SU-DHL-6 (cell line): ENCODE measurements around the gene F2R.

Source experiments
- EZH2phosphoT487 ChIP-seq: fragments of 200-600 bp; sonication (generic), shearing (Covaris generic); conservative IDR thresholded peaks from 2 replicates; pipeline ENCODE4 v1.6.1; 2018; ENCODE audit warnings: mild to moderate bottlenecking, antibody characterized with exemption, low read length, moderate library complexity, mixed read lengths
- TF ChIP-seq, protein P1 (sequence below): fragments of 200-600 bp; sonication (generic); IDR thresholded peaks from one replicate; pipeline ENCODE4 v1.5.1; 2017; ENCODE audit warnings: antibody characterized with exemption, mild to moderate bottlenecking, low read length, moderate library complexity; ENCODE audit not compliant: insufficient read depth, poor library complexity, severe bottlenecking

DNA sequence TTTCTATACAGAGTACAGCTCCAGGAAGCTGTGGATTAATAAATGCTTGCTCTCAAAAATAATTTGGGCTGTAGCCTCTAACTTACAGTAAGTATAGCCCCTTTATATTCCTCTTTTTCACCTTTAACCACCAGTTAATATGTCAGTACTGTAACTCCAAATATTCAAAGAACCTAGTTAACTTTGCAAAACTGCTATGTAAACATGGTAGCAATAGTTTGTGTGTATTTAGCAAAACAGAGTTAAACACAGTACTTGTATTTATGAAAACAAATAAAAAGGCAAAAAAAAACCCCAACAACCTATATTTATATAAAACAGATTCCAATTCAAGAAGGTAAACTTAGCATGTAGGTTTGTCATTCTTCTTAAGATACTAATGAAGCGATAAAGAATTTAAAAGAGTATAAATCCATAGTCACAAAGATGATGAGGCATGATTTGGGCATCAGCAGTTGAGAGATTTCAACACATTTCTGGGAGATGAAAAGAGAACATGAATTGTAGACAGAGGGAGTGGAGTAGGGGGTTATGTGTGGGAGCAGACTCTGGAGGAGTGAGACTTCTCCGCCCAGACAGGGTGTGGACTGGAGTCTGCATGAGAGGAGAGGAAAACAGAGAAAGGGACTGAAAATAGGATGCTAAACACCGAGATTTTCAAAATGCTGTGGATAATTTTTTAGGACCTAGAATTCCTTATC is 55.9 kb downstream of the F2R start:
- TF ChIP-seq, protein P1, sequence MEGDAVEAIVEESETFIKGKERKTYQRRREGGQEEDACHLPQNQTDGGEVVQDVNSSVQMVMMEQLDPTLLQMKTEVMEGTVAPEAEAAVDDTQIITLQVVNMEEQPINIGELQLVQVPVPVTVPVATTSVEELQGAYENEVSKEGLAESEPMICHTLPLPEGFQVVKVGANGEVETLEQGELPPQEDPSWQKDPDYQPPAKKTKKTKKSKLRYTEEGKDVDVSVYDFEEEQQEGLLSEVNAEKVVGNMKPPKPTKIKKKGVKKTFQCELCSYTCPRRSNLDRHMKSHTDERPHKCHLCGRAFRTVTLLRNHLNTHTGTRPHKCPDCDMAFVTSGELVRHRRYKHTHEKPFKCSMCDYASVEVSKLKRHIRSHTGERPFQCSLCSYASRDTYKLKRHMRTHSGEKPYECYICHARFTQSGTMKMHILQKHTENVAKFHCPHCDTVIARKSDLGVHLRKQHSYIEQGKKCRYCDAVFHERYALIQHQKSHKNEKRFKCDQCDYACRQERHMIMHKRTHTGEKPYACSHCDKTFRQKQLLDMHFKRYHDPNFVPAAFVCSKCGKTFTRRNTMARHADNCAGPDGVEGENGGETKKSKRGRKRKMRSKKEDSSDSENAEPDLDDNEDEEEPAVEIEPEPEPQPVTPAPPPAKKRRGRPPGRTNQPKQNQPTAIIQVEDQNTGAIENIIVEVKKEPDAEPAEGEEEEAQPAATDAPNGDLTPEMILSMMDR: no peak
- no peak for TF ChIP-seq EZH2phosphoT487
